ENCODE data around the gene PERM1. TPM values are rescaled to one million over a fixed set of nuclear protein-coding genes. Genes with fewer than 3 reads are reported as not detected.

PERM1 gene
- total and polyA plus RNA-seq, 2 of the 13 experiments (the other 11 are each of a cell fraction or from before 2014, with no cell fraction given): 0.04 to 0.29 TPM

- ChIA-PET CTCF (ENCODE audit: low intra/inter-chr PET ratio, low total read pairs) (no interaction called here), POLR2A (no interaction called here)
- no peak for DNase-seq (ENCODE audit: low spot score)
- intact Hi-C loops (cut with micrococcal nuclease; ENCODE audit: unreplicated experiment): no loop called here
- WGBS (ENCODE audit: low lambda C conversion rate): 77% methylated on average over 7 of the region's 7 CpGs
- H3K36me3 ChIP-seq (replicated peaks in 1 of 2; ENCODE audit: control insufficient read depth in 1 of 2, insufficient read depth in 2 of 2, low read length in 2 of 2): no peaks in the 10 kb centered on the region
- H3K4me3 ChIP-seq (replicated peaks in 1 of 3; ENCODE audit: insufficient read depth in 1 of 3, low read depth in 2 of 3, low read length in 3 of 3): no peak overlapping the region
- TF ChIP-seq EP300 (IDR thresholded peaks at IDR 0.05; ENCODE audit: low read depth in 2 of 2, low read length in 2 of 2) (no peak), EP300 (CRISPR knock-in tag; IDR thresholded peaks at IDR 0.05; ENCODE audit: borderline replicate concordance) (no peak), ZNF782 (CRISPR knock-in tag; IDR thresholded peaks at IDR 0.05; ENCODE audit: borderline replicate concordance) (no peak), ZNF878 (CRISPR knock-in tag; IDR thresholded peaks at IDR 0.05) (no peak), ZNF33A (CRISPR knock-in tag; IDR thresholded peaks at IDR 0.05; ENCODE audit: borderline replicate concordance) (no peak), ZNF773 (CRISPR knock-in tag; IDR thresholded peaks at IDR 0.05; ENCODE audit: borderline replicate concordance) (no peak), ZBTB39 (CRISPR knock-in tag; IDR thresholded peaks at IDR 0.05) (no peak), ZNF34 (CRISPR knock-in tag; IDR thresholded peaks at IDR 0.05; ENCODE audit: borderline replicate concordance) (no peak), ZNF263 (CRISPR knock-in tag; IDR thresholded peaks at IDR 0.05) (no peak), ZNF274 (CRISPR knock-in tag; IDR thresholded peaks at IDR 0.05) (no peak), IRF2 (CRISPR knock-in tag; IDR thresholded peaks at IDR 0.05) (no peak), ZNF329 (CRISPR knock-in tag; IDR thresholded peaks at IDR 0.05; ENCODE audit: low read depth) (no peak), ZNF687 (CRISPR knock-in tag; IDR thresholded peaks at IDR 0.05) (no peak), RARG (CRISPR knock-in tag; IDR thresholded peaks at IDR 0.05; ENCODE audit: low read depth) (no peak)
- TF ChIP-seq, protein P1, sequence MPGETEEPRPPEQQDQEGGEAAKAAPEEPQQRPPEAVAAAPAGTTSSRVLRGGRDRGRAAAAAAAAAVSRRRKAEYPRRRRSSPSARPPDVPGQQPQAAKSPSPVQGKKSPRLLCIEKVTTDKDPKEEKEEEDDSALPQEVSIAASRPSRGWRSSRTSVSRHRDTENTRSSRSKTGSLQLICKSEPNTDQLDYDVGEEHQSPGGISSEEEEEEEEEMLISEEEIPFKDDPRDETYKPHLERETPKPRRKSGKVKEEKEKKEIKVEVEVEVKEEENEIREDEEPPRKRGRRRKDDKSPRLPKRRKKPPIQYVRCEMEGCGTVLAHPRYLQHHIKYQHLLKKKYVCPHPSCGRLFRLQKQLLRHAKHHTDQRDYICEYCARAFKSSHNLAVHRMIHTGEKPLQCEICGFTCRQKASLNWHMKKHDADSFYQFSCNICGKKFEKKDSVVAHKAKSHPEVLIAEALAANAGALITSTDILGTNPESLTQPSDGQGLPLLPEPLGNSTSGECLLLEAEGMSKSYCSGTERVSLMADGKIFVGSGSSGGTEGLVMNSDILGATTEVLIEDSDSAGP (CRISPR knock-in tag; IDR thresholded peaks at IDR 0.05; ENCODE audit: borderline replicate concordance): no peak
- no peak for FAIRE-seq
- H3K9me3 ChIP-seq (ENCODE audit: low read length): peaks cover 6% of the 10 kb centered on the region
- H2AFZ ChIP-seq (ENCODE audit: low read length): no peak overlapping the region
- no peak for ATAC-seq
- no TSS peak for BruUV-seq (replicated peaks)
- no peaks in the 10 kb centered on the region for H3K79me2 ChIP-seq (ENCODE audit: insufficient read depth, low read length)
- no peak overlapping the region for H3K27ac ChIP-seq (ENCODE audit: extremely low read length, insufficient read depth, low read length)
- H3K4me2 ChIP-seq (ENCODE audit: low read depth, low read length): no peak overlapping the region
- in situ Hi-C loops (cut with HindIII; ENCODE audit: extremely low pct_ligation_motif_present, low pct_unique_long_range_greater_than_20kb): no loop called here
- peaks cover 4% of the 10 kb centered on the region; the same call in 1 of the 2 replicates for H4K20me1 ChIP-seq (ENCODE audit: insufficient read depth, low read length)
- peaks cover 26% of the 10 kb centered on the region for H3K4me1 ChIP-seq (ENCODE audit: insufficient read depth, low read length)
- H3K9ac ChIP-seq (ENCODE audit: insufficient read depth, low read depth, low read length): no peak overlapping the region
- peaks cover 0 to 9% of the 10 kb centered on the region in 2 experiments; a peak in 2 of 5 replicates for H3K27me3 ChIP-seq (ENCODE audit: control insufficient read depth in 1 of 2, insufficient read depth in 2 of 2, low read length in 2 of 2)
These were observed 10.5 kb upstream of the PERM1 start for GRCh38 chr1:992362-992761.
